Measurements from ENCODE around the gene TMEM26.

TMEM26 gene

GRCh38 chr10:61452655-61453641, at the start of gene TMEM26:
TSS of gene TMEM26 (minus strand) at chr10:61453381. CDS start at chr10:61453081, 300 bp downstream.
- H3K27ac ChIP-seq (ENCODE audit: extremely low read depth, low read depth, low read length), result no peak within 1 kb of the TSS; the same call in 1 of the 2 replicates
- H3K9me3 ChIP-seq (ENCODE audit: control insufficient read depth, insufficient read depth, low read depth, low read length), result no peaks in the 10 kb centered on the region
- CTCF ChIA-PET, result interaction anchor here (0.6 to 0.7 kb wide), 3 partner anchors 17 to 148 kb away, joined by 3 to 4 read pairs (median 3); no protein-coding TSS in a partner anchor
- POLR2A ChIA-PET, result no interaction called here
- TF ChIP-seq ZNF398 (tag by site-specific recombination; IDR thresholded peaks at IDR 0.05) (0 out of 2 replicates have a peak, but pooled peaks have one; percentile 34), BCL6B (tag by site-specific recombination; IDR thresholded peaks at IDR 0.05) (no peak), ZFHX2 (tag by site-specific recombination; conservative IDR thresholded peaks at IDR 0.05) (peak; percentile 73), ZNF677 (tag by site-specific recombination; IDR thresholded peaks at IDR 0.05) (no peak), KLF16 (tag by site-specific recombination; IDR thresholded peaks at IDR 0.05) (0 out of 2 replicates have a peak, but pooled peaks have one; percentile 27), ZNF423 (tag by site-specific recombination; IDR thresholded peaks at IDR 0.05) (peak; percentile 62; the same call in 1 of the 2 replicates), ZNF513 (tag by site-specific recombination; IDR thresholded peaks at IDR 0.05) (no peak), GLIS2 (tag by site-specific recombination; IDR thresholded peaks at IDR 0.05) (no peak; the same call in 1 of the 2 replicates), ZNF335 (tag by site-specific recombination; conservative IDR thresholded peaks at IDR 0.05) (peak; percentile 78), CTCF (tag by site-specific recombination; IDR thresholded peaks at IDR 0.05) (peak; percentile 38; the same call in 1 of the 2 replicates), PRDM1 (tag by site-specific recombination; IDR thresholded peaks at IDR 0.05) (peak; percentile 17; the same call in 1 of the 2 replicates), ZNF701 (tag by site-specific recombination; IDR thresholded peaks at IDR 0.05) (no peak), ZFP3 (tag by site-specific recombination; IDR thresholded peaks at IDR 0.05; ENCODE audit: low read depth) (no peak), ZNF341 (tag by site-specific recombination; IDR thresholded peaks at IDR 0.05; ENCODE audit: low read depth) (peak; percentile 85), ZNF692 (tag by site-specific recombination; IDR thresholded peaks at IDR 0.05) (0 out of 2 replicates have a peak, but pooled peaks have one; percentile 37), ZNF146 (tag by site-specific recombination; IDR thresholded peaks at IDR 0.05) (no peak), ZXDB (tag by site-specific recombination; IDR thresholded peaks at IDR 0.05) (0 out of 2 replicates have a peak, but pooled peaks have one; percentile 22), SP2 (tag by site-specific recombination; IDR thresholded peaks at IDR 0.05) (peak; percentile 63), MYNN (tag by site-specific recombination; IDR thresholded peaks at IDR 0.05; ENCODE audit: borderline replicate concordance) (no peak), IKZF3 (tag by site-specific recombination; IDR thresholded peaks at IDR 0.05) (peak; percentile 36), ZNF707 (tag by site-specific recombination; IDR thresholded peaks at IDR 0.05) (no peak), ZNF600 (tag by site-specific recombination; IDR thresholded peaks at IDR 0.05) (peak; percentile 34; the same call in 1 of the 2 replicates), EGR2 (tag by site-specific recombination; IDR thresholded peaks at IDR 0.05; ENCODE audit: low read depth) (peak; percentile 57; the same call in 1 of the 2 replicates), ZBTB26 (tag by site-specific recombination; optimal IDR thresholded peaks at IDR 0.05) (peak; percentile 40), ZNF654 (tag by site-specific recombination; IDR thresholded peaks at IDR 0.05; ENCODE audit: low read depth) (no peak), SP3 (tag by site-specific recombination; IDR thresholded peaks at IDR 0.05) (peak; percentile 58)
- peak within 1 kb of the TSS; percentile 56 for H3K4me3 ChIP-seq (ENCODE audit: low read depth, low read length)
- H3K36me3 ChIP-seq (ENCODE audit: control insufficient read depth in 2 of 2, insufficient read depth in 1 of 2, low read length in 2 of 2), result no peaks in the 10 kb centered on the region
- no peaks in the 10 kb centered on the region for H3K4me1 ChIP-seq (ENCODE audit: control insufficient read depth, insufficient read depth, low read length)
